IMR-90 (cell line): ENCODE measurements around the gene C1orf141. TPM values are rescaled to one million over a fixed set of nuclear protein-coding genes. Genes with fewer than 3 reads are reported as not detected.
A peak's percentile ranks its signal among the peaks of the same experiment; 100 is the strongest.

Source experiments
- ATAC-seq: fragments of 200-7000 bp; cut with Tn5 transposase; 2 replicates; pipeline ENCODE4 v1.9.1; 2020; ENCODE audit warnings: low read depth, mild to moderate bottlenecking, moderate library complexity
- BruUV-seq: library from RNA; stranded (reverse); fragments of 400-500 nt; replicated peaks from 2 replicates; lab custom pipeline; 2021; lab: Mats Ljungman, UMichigan
- CTCF ChIA-PET: fragments of 300-600 bp; formaldehyde crosslinking; extraction: SDS; loops from one replicate; lab custom pipeline; 2021; ENCODE audit warnings: antibody characterized with exemption; lab: Yijun Ruan, JAX
- POLR2A ChIA-PET: fragments of 300-600 bp; sonication (Branson Sonifier 250); formaldehyde crosslinking; loops from one replicate; lab custom pipeline; 2022; ENCODE audit warnings: antibody characterized with exemption; ENCODE audit not compliant: unreplicated experiment; lab: Charles Lee
- DNase-seq: peaks from one replicate; pipeline ENCODE4 v3.0.0; 2013
- H2AFZ ChIP-seq: replicated peaks from 2 replicates; pipeline ENCODE3; 2013; ENCODE audit warnings: low read length, mild to moderate bottlenecking; ENCODE audit not compliant: poor library complexity
- H2AK5ac ChIP-seq: 2 replicates; pipeline ENCODE4 v1.6.1; 2013; ENCODE audit warnings: low read depth, low read length, inconsistent platforms
- H2AK9ac ChIP-seq: replicated peaks from 2 replicates; pipeline ENCODE3; 2013; ENCODE audit warnings: mild to moderate bottlenecking, low read depth, low read length, moderate library complexity; ENCODE audit not compliant: poor library complexity
- H2BK120ac ChIP-seq: 2 replicates; pipeline ENCODE4 v1.6.1; 2013; ENCODE audit warnings: low read depth, low read length, inconsistent platforms
- H2BK15ac ChIP-seq: 3 replicates; pipeline ENCODE4 v1.6.1; 2013; ENCODE audit warnings: low read depth, low read length, inconsistent platforms
- H2BK20ac ChIP-seq: 2 replicates; pipeline ENCODE4 v1.6.1; 2013; ENCODE audit warnings: low read depth, mild to moderate bottlenecking, inconsistent platforms, low read length, moderate library complexity
- H2BK5ac ChIP-seq: 2 replicates; pipeline ENCODE4 v1.6.1; 2013; ENCODE audit warnings: mild to moderate bottlenecking, low read depth, low read length, inconsistent platforms; ENCODE audit not compliant: poor library complexity, severe bottlenecking
- H3K14ac ChIP-seq: replicated peaks from 2 replicates; pipeline ENCODE4 v1.6.1; 2013; ENCODE audit warnings: low read depth, low read length, inconsistent platforms
- H3K18ac ChIP-seq: 2 replicates; pipeline ENCODE4 v1.6.1; 2013; ENCODE audit warnings: low read depth, low read length, control low read depth
- H3K23ac ChIP-seq: 2 replicates; pipeline ENCODE4 v1.6.1; 2013; ENCODE audit warnings: low read depth, low read length, inconsistent platforms
- H3K27ac ChIP-seq: 2 replicates; pipeline ENCODE4 v1.5.1; 2013; ENCODE audit warnings: mild to moderate bottlenecking, control low read depth, low read length; ENCODE audit not compliant: insufficient read depth
- H3K27me3 ChIP-seq: 2 replicates; pipeline ENCODE4 v1.6.1; 2013; ENCODE audit warnings: low read length; ENCODE audit not compliant: control insufficient read depth, insufficient read depth
- H3K36me3 ChIP-seq: 2 replicates; pipeline ENCODE4 v1.6.1; 2013; ENCODE audit warnings: low read length, mixed read lengths; ENCODE audit not compliant: control insufficient read depth, insufficient read depth
- H3K4ac ChIP-seq: 2 replicates; pipeline ENCODE4 v1.6.1; 2013; ENCODE audit warnings: low read depth, low read length, inconsistent platforms
- H3K4me1 ChIP-seq: 2 replicates; pipeline ENCODE4 v1.6.1; 2013; ENCODE audit warnings: low read length, mixed read lengths; ENCODE audit not compliant: control insufficient read depth, insufficient read depth
- H3K4me2 ChIP-seq: 2 replicates; pipeline ENCODE4 v1.6.1; 2013; ENCODE audit warnings: low read depth, mild to moderate bottlenecking, control low read depth, low read length, moderate library complexity
- H3K4me3 ChIP-seq: 2 replicates; pipeline ENCODE4 v1.5.1; 2013; ENCODE audit warnings: low read depth, mild to moderate bottlenecking, control low read depth, low read length, moderate library complexity; ENCODE audit not compliant: insufficient read depth
- H3K56ac ChIP-seq: 2 replicates; pipeline ENCODE4 v1.6.1; 2013; ENCODE audit warnings: low read length, inconsistent platforms; ENCODE audit not compliant: insufficient read depth; ENCODE audit errors: extremely low read depth
- H3K79me1 ChIP-seq, 2 experiments: 2 replicates each; pipeline ENCODE4 v1.6.1; 2013; ENCODE audit warnings: low read length in 2 of 2, inconsistent platforms in 1 of 2, low read depth in 1 of 2
- H3K9ac ChIP-seq: 2 replicates; pipeline ENCODE4 v1.6.1; 2013; ENCODE audit warnings: low read depth, low read length, control low read depth
- H3K9me1 ChIP-seq: 2 replicates; pipeline ENCODE4 v1.6.1; 2013; ENCODE audit warnings: low read length, inconsistent platforms; ENCODE audit not compliant: insufficient read depth
- H3K9me3 ChIP-seq: 2 replicates; pipeline ENCODE4 v1.6.1; 2013; ENCODE audit warnings: low read length; ENCODE audit not compliant: control insufficient read depth, insufficient read depth
- H4K20me1 ChIP-seq: 2 replicates; pipeline ENCODE4 v1.6.1; 2013; ENCODE audit warnings: low read length, inconsistent platforms; ENCODE audit not compliant: insufficient read depth
- H4K5ac ChIP-seq: 2 replicates; pipeline ENCODE4 v1.6.1; 2013; ENCODE audit warnings: mild to moderate bottlenecking, low read depth, low read length, control low read depth
- H4K8ac ChIP-seq, 2 experiments: 2 replicates each; pipeline ENCODE4 v1.6.1; 2013; ENCODE audit warnings: low read depth in 2 of 2, low read length in 2 of 2, control low read depth in 1 of 2, inconsistent platforms in 1 of 2
- H4K91ac ChIP-seq: 2 replicates; pipeline ENCODE4 v1.6.1; 2013; ENCODE audit warnings: low read depth, low read length, inconsistent platforms; ENCODE audit not compliant: insufficient read depth
- BHLHE40 ChIP-seq: fragments of 150-350 bp; IDR thresholded peaks from 2 replicates; pipeline ENCODE4 v1.6.1; 2016; ENCODE audit warnings: mild to moderate bottlenecking, low read depth, low read length
- CEBPB ChIP-seq: IDR thresholded peaks from 2 replicates; pipeline ENCODE4 v1.6.1; 2012; ENCODE audit warnings: low read depth, low read length, improper control_type of control experiment
- CHD1 ChIP-seq: IDR thresholded peaks from 2 replicates; pipeline ENCODE4 v1.6.1; 2012; ENCODE audit warnings: low read depth, low read length, improper control_type of control experiment
- ELK1 ChIP-seq: fragments of 150-350 bp; IDR thresholded peaks from 2 replicates; pipeline ENCODE4 v1.6.1; 2016; ENCODE audit warnings: low read depth, mild to moderate bottlenecking, low read length, moderate library complexity, borderline replicate concordance
- MXI1 ChIP-seq: IDR thresholded peaks from 2 replicates; pipeline ENCODE4 v1.6.1; 2012; ENCODE audit warnings: low read depth, mild to moderate bottlenecking, low read length, moderate library complexity, borderline replicate concordance
- POLR2A ChIP-seq: IDR thresholded peaks from 2 replicates; pipeline ENCODE4 v1.6.1; 2012; ENCODE audit warnings: mild to moderate bottlenecking, low read depth, low read length
- SMC3 ChIP-seq: fragments of 150-350 bp; IDR thresholded peaks from 2 replicates; pipeline ENCODE4 v1.6.1; 2016; ENCODE audit warnings: low read depth, mild to moderate bottlenecking, antibody characterized with exemption, low read length, moderate library complexity
- WGBS, 2 experiments: methylation state at CpG; one replicate each; pipeline versions ENCODE4 v1.1.5 to v1.1.7; 2013; ENCODE audit warnings: missing lambda C conversion rate in 2 of 2; ENCODE audit not compliant: insufficient read length in 1 of 2; ENCODE audit errors: extremely low coverage in 2 of 2; 5-methylcytosine and 5-hydroxymethylcytosine counted together
- dilution Hi-C: fragments of 300-500 bp; cut with HindIII; formaldehyde crosslinking; loops from one replicate; pipeline ENCODE4 v1.14.3; 2018; ENCODE audit warnings: low sequenced_read_pairs; ENCODE audit not compliant: unreplicated experiment
- in situ Hi-C: fragments of 300-500 bp; cut with MboI; formaldehyde crosslinking; loops from 3 replicates; pipeline ENCODE4 v1.14.3; 2019; ENCODE audit warnings: low sequenced_read_pairs, inconsistent platforms, mixed read lengths
- intact Hi-C: fragments of 100-400 bp; cut with micrococcal nuclease; formaldehyde crosslinking; loops from 2 replicates; pipeline ENCODE4 v1.10.0; 2022
- polyA plus RNA-seq, 3 experiments: library from polyadenylated mRNA; depleted of rRNA; stranded (reverse); fragments of >200 nt; gene quantifications; 2 replicates each; pipeline ENCODE4 v1.2.3, GENCODE V29; 2012; ENCODE audit warnings: low replicate concordance in 1 of 3
- total RNA-seq: library from RNA; depleted of rRNA; stranded (reverse); fragments of >200 nt; gene quantifications from 2 replicates; pipeline ENCODE4 v1.2.3, GENCODE V29; 2012
- TF ChIP-seq, protein P1 (sequence below): conservative IDR thresholded peaks from 2 replicates; pipeline ENCODE4 v1.5.1; 2012; ENCODE audit warnings: mild to moderate bottlenecking, low read depth, low read length, improper control_type of control experiment
- TF ChIP-seq, protein P2 (sequence below): fragments of 150-350 bp; IDR thresholded peaks from 2 replicates; pipeline ENCODE4 v1.6.1; 2017; ENCODE audit warnings: mild to moderate bottlenecking, antibody characterized with exemption, low read length, low read depth

C1orf141 gene
- total and polyA plus RNA-seq, 2 of the 4 experiments (the other 2 are of a cell fraction), result not detected

DNA sequence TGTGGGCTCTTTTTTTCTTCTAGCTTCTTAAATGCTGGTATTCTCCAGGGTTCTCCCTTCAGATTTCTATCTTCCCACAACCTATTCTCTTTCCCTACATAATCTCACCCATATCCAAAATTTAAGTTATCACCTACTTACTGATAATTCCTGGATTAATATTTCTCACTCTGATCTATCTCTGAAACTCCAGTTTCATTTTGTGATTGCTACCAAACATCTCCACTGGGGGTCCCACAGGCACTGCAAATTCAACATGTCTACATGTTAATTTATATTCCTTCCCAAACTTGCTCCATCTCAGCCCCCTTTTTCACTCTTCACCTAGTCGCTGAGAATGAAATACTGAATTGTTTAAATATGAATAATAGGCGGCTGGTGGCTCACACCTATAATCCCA lies 9.9 kb upstream of the C1orf141 start:
- H3K9ac ChIP-seq, result no peak overlapping the region
- no peaks in the 10 kb centered on the region for H3K4me1 ChIP-seq
- in situ Hi-C loops (loop anchor here (5.0 kb wide), 2 partner anchors 147 to 382 kb away; no protein-coding TSS in a partner anchor), dilution Hi-C loops (no loop called here), intact Hi-C loops (loop anchor here (5.0 kb wide), 1 partner anchor 68 kb away; no protein-coding TSS in a partner anchor)
- H2BK20ac ChIP-seq, result no peak overlapping the region
- no peaks in the 10 kb centered on the region for H4K20me1 ChIP-seq
- no peak overlapping the region for H4K8ac ChIP-seq
- H2BK120ac ChIP-seq, result no peak overlapping the region
- BruUV-seq, result no TSS peak
- H3K18ac ChIP-seq, result no peak overlapping the region
- H3K27me3 ChIP-seq, result no peaks in the 10 kb centered on the region
- CTCF ChIA-PET, result interaction anchor here (1.0 to 1.3 kb wide), 4 partner anchors 68 to 149 kb away, joined by 3 to 4 read pairs (median 4); no protein-coding TSS in a partner anchor
- H3K27ac ChIP-seq, result no peak overlapping the region
- WGBS, 2 experiments, result no CpG with 5 or more reads among the region's 2 CpGs
- no peak overlapping the region for H3K56ac ChIP-seq
- H2AK5ac ChIP-seq, result no peak overlapping the region
- H2AK9ac ChIP-seq, result no peak overlapping the region
- DNase-seq (no peak), ATAC-seq (no peak)
- no peak overlapping the region for H2BK5ac ChIP-seq
- no peak overlapping the region for H4K91ac ChIP-seq
- no peak overlapping the region for H3K4me3 ChIP-seq
- H3K9me3 ChIP-seq, result no peaks in the 10 kb centered on the region
- H4K5ac ChIP-seq, result no peak overlapping the region
- no peak overlapping the region for H3K23ac ChIP-seq
- H3K36me3 ChIP-seq, result no peaks in the 10 kb centered on the region
- TF ChIP-seq POLR2A (no peak), ELK1 (no peak), SMC3 (no peak), BHLHE40 (no peak), MXI1 (no peak), CEBPB (no peak), CHD1 (no peak)
- TF ChIP-seq, protein P1, sequence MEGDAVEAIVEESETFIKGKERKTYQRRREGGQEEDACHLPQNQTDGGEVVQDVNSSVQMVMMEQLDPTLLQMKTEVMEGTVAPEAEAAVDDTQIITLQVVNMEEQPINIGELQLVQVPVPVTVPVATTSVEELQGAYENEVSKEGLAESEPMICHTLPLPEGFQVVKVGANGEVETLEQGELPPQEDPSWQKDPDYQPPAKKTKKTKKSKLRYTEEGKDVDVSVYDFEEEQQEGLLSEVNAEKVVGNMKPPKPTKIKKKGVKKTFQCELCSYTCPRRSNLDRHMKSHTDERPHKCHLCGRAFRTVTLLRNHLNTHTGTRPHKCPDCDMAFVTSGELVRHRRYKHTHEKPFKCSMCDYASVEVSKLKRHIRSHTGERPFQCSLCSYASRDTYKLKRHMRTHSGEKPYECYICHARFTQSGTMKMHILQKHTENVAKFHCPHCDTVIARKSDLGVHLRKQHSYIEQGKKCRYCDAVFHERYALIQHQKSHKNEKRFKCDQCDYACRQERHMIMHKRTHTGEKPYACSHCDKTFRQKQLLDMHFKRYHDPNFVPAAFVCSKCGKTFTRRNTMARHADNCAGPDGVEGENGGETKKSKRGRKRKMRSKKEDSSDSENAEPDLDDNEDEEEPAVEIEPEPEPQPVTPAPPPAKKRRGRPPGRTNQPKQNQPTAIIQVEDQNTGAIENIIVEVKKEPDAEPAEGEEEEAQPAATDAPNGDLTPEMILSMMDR, result peak; percentile 19; the same call in 1 of the 2 replicates
- TF ChIP-seq, protein P2, sequence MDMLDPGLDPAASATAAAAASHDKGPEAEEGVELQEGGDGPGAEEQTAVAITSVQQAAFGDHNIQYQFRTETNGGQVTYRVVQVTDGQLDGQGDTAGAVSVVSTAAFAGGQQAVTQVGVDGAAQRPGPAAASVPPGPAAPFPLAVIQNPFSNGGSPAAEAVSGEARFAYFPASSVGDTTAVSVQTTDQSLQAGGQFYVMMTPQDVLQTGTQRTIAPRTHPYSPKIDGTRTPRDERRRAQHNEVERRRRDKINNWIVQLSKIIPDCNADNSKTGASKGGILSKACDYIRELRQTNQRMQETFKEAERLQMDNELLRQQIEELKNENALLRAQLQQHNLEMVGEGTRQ, result no peak
- no peak overlapping the region for H2AFZ ChIP-seq
- POLR2A ChIA-PET, result no interaction called here
- H3K4me2 ChIP-seq, result no peak overlapping the region
- H3K14ac ChIP-seq, result no peak overlapping the region
- H2BK15ac ChIP-seq, result no peak overlapping the region
- H3K9me1 ChIP-seq, result no peaks in the 10 kb centered on the region
- no peak overlapping the region for H3K4ac ChIP-seq
- H3K79me1 ChIP-seq, result no peaks in the 10 kb centered on the region
